Measurements from ENCODE around the gene FAM53B. TPM values are rescaled to one million over a fixed set of nuclear protein-coding genes. Genes with fewer than 3 reads are reported as not detected.
"Not testable (repeated sequence)": the region's sequence is repeated elsewhere in the genome, so short reads cannot be mapped to it uniquely, and the experiment has no call there.

FAM53B gene
- total RNA-seq, 1 donor from 2014 or later = 24.9 TPM

DNA sequence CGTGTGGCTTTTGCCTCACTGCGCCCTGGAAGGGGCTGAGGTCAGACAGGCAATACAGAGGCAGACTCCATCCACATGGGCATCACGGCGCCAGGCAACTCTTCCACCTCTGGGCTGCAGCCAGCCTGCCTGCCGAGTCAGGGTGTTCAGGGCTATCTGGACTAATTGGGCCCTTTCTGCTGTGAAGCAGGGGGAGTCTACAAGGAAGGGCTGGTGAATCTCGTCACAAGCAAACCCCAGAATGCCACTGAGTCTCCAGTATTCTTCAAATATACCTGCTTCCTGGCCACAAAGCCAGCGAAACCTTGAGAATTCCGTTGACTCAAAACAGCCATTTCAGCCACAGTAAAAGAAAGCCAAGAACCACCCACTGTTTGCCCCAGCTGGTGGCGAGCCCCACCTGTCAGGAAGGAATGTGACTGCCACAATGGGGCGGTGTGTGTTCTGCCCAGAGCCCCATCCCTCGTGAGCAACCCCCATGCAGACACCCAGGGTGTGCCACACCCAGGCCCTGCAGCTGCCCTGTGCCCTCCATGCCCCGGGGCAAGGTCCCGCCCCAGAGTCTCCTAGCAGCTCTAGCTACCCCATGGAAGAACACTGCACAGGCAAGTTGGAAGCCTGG is 117.3 kb downstream of the FAM53B start:
- peak; percentile 67 for ATAC-seq

DNA sequence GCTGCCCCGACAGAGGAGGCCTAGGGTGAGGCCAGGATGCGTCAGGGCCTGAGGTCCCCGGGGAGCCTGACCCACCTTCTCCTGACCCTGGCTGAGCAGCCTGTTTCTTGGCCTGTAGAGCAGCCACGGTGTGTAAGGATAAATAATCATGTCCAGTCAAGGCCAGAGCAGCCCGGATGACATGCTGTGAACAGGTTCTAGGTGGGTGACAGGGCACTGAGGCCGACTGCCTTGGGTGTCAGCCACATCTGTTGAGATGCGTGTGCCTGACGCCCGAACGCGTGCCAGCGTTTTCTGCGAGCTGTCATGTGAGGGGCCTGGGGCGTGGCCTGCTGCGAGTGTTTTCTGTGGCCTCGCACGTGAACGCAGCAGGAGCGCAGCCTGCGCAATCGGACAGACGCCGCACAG is 118.3 kb downstream of the FAM53B start:
- peak; percentile 9 for ATAC-seq

DNA sequence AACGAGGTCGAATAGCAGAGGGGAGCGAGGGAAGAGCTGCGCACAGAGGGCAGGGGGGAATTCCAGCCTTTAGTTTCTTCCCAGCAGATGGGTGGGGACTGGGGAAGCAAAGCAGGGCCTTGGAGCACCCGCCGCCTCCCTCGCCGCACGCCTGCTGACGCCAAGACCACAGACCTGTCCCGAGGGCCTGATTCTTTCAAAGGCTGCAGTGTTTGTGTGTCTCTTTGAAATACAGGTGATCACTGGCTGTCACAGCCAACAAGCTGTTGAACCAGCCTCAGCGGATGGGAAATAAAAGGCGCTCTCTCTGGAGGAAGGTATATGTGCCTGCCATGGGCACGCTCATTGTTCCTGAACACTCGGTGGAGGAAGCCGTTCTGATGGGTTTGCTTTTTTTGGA is 119.3 kb downstream of the FAM53B start:
- no peak for ATAC-seq

DNA sequence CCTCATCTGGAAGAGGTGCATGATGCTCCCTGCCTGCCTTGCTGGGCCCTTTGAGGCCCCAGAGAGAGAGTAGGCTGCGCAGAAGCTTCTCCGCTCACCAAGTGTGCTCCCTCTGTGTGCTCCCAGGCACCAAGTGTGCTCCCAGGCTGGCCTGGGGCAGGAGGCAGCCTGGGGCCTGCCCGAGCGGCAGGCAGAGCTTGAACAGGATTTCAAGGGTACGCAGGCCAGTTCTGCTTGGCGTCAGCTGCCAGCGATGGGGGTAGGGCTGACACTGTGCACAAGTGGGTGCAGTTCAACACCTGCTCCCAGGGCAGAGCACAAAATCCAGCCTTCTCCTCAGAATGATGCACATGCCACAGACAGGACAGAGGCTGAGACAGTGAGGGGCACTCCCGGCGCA is 119.7 kb downstream of the FAM53B start:
- ATAC-seq = no peak

DNA sequence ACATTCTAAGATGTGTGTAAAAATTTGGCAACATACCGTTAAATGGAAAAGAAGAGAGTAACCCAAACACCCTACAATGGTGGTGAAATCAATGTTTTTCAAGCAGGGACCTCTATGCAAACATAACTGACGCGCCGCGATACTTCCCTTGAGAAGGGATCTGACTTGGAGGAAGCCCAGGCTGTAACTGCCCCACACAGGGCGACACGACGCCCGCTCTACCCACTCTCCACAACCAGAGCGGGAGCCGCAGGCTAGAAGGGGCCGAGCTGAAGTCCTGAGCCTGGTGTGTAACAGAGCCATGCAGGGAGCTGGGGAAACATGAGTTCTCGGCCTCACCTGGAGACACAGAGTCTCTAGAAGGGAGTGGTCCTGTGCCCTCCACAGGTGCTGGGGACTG is 120.2 kb downstream of the FAM53B start:
- no peak for ATAC-seq

DNA sequence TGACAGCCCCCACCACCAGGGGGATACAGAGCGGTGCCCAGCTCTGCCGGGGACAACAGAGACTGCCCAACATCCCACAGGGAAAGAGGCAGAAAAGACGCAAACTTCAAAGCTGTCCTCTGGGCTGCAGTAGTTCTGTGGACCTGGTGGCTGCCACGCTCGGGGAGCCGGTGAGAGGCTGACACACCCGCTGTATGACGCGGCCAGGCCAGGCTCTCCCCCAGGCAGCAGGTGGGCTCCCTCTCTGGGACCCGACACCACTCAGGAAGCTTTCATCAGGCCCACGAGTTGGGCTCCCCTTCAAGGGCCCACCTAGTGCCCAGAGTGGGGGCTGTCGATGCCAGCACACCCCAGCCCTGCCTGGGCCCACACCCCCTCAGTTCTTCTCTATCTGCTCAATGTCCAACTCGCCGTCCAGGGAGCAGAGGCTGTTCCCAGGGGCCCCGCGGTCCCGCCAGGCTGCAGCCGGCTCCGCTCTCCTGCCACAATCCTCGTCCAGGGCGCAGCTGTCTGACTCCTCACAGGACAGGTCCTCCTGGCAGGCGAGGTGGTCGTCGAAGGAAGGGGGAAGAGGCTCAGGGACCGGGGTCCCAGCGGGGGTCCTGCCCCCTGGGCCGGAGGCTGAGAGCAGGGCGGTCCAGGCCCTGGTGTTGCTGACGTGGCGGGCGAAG is 121.2 kb downstream of the FAM53B start:
- ATAC-seq = no peak

DNA sequence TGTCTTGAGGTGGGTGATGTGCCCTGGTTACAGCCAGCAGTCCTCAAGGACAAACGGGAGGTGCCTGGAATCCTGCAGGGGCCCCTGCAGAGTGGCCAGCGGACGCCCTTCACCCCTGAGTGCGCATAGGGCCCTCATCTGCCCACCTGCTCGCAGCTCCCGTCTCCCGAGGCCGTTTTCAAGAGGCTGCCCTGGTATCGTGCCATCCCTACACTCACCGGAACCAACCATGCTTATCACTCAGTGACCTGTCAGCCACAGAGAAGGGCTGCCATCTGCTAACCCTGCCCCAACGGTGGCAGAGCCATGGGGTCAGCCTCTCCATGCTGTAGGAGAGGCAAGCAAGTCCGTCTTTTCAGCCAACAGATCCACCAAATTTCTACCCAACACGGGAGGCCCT is 122.0 kb downstream of the FAM53B start:
- ATAC-seq = no peak

DNA sequence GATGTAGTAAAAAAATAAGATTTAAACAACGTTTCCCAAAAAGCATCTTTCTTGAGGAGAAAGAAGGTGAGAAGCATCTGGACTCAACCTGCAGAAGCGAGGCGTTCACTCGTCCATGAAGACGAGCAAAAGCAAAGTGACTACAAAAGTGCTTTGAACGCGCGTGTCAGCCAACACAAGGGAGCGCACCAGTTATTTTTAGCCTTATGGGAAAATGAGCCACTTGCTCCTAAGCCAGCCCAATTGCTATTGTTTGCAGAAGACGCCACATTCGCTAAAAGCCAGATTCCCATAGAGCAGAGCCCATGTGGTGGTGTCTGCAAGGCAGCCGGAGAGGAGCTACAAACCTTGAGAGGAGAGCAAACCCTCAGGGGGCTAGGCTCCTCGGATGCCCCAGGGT is 122.5 kb downstream of the FAM53B start:
- no peak for ATAC-seq

DNA sequence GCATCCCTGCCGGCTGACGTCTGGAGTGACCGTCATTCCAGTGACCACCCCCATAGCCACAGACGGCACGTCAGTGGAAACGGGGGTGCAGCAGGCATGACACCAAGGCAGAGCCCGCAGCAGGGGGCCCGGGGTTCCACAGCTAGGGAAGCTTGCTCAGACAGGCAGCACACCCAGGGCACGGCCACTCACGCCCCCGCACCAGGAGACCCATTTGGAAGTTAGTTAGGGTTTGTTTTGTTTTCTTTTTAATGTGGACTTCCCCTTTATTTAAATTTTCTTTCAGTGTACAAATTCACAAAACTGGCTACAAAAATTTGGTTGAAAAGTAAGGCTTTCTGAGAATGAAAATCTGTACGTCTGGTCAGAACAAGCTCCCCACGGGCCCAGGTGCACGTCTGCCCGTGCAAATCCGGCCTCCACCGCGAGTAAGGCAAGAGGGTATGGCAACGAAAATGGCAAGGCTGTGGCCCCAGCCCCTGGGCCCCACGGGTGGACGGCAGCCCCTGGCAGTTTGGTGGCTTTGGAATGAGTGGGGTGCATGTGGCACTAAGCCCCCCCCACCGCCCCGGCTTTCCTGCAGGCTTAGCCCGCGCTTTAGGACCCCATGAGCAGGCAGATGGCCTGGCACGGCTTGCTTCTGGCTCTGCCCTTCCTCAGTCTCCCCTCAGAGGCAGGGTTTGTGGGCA is 124.2 kb downstream of the FAM53B start:
- ATAC-seq = peak; percentile 1

DNA sequence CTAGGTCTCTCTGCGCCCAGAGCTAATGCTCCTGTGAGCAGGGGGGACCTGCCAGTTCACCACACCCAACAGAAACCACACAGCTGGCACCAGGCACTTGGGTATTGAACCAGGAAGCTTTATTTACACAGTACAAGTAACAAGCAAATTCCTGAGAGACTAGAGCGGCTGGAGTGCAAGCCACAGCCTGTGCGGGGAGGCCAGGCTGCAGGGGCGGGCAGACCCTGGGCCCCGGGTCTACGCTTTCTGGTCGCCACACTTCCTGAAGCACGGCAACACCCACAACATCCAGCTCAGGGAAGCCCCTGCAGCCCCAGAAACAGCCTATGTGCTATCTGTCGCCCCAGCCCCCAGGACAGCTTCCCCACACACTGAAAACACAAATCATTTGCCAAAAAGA is 125.0 kb downstream of the FAM53B start:
- ATAC-seq = peak; percentile 68

DNA sequence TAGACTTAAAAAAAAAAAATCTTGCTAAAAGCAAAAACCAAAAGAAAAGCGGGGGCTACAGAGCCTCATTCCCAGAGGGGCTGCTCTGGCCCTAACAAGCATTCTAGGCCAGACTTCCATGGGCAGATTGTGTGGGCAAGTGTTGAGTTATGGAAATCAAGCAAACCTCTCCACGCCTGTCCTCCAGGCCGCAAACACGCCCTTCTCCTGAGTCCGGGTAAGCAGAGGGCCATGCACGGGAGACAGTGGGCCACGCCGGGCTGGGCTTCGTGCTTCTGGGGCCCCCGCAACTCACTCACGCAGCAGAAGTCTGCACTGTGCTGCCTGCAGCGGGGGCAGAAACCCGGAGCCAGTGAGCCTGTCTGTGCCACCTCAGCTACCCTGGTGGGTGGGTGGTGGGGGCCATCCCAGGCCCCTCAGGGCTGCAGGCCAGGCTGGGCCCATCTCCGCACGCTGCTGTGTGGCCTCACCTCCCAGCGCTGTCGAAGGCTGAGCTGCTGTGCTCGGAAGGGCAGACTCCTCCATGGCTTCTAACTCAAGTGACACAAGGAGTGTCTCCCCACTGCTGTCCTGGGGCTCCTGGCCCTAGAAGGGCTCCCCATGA is 125.6 kb downstream of the FAM53B start:
- ATAC-seq = peak; percentile 2

DNA sequence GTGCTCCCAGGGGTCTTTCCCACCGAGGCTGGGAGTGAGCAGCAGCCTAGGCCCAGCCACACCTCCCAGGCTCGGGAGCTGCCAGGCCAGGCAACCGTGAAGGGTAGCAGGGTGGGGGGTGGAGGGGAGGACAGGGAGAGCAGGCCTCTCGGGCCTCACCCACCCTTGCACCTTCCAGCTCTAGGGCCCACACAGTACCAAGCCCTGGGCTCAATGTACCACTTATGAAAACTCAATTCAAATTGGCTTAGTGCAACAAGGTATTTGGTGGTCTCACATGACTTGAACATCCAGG is 127.4 kb downstream of the FAM53B start:
- no peak for ATAC-seq

DNA sequence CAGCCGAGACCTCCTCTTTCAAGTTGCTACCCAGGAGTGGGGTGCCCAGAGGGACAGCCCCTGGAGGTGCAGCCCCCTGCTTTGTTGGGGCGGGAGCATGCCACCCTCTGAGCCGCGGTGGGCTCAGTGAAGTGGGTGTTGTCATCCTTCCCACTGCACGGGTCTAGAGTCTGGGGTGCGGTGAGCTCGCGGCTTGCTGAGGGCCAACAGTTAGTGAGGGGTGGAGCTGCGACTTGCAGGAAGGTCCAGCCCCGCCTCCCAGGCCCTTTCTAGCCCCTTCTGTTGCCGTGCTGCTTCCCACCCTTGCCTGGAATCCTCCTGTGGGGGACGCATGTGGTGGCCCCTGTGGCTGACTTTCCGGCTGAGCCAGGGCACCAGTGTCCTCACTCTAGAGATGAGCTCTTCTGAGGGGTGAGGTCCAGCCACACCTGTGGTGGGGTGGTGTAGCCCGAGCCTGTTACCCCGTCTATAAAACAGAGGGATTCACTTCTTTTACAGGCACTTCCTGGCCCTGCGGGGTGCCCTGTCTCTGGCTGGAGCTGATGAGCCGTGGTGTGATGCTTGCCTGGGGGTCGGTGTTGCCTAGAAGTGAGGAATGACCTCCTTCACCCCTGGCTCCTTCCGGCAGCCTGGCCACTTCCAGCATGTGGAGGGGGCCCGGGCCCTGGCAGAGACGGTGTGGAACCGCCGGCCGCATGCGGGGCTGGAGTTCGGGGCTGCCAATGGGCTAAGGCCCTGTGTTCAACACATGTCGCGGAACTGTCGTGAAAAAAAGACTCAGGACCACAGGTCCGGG is 127.9 kb downstream of the FAM53B start:
- no peak for ATAC-seq

DNA sequence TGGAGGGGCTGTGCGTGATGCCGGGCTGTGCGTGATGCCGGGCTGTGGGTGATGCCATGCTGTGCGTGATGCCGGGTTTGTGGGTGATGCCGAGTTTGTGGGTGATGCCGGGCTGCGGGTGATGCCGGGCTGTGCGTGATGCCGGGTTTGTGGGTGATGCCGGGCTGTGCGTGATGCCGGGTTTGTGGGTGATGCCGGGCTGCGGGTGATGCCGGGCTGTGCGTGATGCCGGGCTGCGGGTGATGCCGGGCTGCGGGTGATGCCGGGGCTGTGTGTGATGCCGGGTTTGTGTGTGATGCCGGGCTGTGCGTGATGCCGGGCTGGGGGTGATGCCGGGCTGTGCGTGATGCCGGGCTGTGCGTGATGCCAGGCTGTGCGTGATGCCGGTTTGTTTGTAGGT is 128.9 kb downstream of the FAM53B start:
- no peak for ATAC-seq

DNA sequence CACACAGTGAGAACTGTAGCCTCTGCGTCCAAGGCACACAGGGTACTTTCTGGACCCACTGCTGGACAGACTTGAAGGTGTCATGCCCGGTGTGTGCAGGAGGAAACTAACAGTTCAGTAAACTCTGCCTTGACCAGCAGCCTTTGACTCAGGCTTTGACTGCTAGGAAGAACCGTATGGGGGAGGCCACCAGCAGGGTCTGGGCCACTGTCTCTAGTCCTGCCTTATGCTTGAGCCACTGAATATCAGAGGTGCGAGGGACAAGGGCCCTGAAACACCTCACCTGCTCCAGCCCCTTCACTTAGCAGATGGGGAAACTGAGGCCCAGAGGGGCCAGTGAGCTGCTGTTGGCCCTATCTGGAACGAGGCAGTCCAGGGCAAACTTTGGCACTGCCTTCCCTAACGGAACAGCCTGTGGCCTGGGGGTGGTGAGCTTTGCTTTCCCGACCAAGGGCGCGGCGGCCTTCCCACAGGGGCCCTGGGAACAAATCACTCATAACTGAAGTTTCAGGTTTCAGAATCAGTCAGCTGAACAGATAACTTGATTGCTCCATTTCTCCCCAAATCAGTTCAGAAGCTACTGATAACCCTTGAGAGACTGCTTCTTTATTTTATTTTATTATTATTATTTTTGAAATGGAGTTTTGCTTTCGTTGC is 130.0 kb downstream of the FAM53B start:
- no peak for ATAC-seq

DNA sequence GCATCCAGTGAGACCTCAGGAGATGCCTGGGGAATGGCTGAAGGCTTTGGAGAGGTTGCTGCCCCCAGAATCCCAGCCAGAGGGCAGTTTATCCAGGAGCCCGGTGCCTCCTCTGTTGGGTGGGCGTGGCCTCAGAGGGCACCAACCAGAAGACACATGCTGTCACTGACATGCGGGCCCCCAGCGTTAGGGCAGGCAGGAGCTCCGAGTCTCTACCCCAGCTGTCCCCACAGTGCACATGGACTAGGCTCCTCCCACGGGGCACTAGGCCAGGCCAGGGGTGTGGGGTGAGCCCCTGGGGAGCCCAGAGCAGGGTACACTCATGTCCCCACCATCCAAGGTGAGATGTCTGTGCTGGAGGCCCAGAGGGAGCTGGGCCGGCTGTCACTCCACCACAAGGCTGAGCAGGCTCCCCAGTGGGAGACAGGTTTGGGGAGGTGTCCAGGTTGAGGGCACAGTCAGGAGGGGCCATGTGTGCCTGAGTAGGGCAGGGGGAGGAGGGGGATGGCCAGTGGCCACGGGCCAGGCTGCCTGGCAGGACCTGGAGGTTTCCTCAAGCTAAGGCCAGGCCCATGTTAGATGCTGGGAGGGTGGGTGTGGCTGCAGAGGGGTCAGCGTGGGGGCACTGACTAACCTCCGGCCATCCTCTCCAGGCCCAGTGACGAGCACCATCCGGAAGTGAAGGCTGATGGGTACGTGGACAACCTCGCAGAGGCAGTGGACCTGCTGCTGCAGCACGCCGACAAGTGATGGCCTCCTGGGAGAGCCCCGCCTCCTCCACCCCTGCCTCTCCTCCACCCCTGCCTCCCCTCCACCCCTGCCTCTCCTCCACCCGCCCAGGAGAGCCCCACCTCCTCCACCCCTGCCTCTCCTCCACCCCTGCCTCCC is 131.3 kb downstream of the FAM53B start:
- peak; percentile 30 for ATAC-seq

DNA sequence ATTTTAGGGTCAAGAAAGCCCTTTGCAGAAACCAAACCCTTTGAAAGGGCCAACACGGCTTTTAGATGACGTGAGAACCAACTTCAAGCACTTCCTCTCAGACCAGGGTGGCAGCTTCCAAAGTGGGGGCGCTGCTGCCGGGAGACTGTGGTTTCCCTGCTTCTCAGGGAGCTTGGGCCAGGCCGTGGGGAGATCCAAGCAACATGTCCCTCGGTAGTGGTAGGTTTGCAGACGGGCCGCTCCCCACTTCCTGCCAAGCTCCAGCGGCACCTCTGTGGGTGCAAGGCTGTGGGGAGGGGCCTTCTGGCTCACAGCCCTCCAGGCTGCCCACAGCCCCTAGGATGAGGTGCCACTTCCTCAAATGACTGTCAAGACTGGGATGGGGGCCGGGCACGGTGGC is 132.4 kb downstream of the FAM53B start:
- ATAC-seq = no peak

DNA sequence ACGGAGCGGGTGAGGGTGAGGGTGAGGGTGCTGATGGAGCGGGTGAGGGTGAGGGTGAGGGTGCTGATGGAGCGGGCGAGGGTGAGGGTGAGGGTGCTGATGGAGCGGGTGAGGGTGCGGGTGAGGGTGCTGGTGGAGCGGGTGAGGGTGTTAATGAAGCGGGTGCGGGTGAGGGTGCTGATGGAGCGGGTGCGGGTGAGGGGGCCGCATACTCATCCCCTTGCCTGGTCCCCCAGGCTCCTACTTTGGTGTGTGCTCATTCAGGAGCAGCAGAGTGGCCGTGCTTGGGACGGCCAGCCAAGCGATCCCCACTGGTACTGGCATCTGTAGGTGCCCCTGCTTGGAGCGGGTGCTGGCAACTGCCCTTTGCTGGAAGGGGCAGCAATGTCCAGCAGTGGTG is 133.3 kb downstream of the FAM53B start:
- ATAC-seq = not testable (repeated sequence)

DNA sequence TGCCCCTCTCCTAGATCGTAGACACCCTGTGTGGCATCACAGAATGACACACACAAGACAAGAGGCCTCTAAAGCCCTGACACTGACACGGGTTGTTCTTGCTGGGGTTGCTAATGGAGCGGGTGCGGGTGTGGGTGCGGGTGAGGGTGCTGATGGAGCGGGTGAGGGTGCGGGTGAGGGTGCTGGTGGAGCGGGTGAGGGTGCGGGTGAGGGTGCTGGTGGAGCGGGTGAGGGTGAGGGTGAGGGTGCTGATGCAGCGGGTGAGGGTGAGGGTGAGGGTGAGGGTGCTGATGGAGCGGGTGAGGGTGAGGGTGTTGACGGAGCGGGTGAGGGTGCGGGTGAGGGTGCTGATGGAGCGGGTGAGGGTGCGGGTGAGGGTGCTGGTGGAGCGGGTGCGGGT is 134.0 kb downstream of the FAM53B start:
- not testable (repeated sequence) for ATAC-seq

DNA sequence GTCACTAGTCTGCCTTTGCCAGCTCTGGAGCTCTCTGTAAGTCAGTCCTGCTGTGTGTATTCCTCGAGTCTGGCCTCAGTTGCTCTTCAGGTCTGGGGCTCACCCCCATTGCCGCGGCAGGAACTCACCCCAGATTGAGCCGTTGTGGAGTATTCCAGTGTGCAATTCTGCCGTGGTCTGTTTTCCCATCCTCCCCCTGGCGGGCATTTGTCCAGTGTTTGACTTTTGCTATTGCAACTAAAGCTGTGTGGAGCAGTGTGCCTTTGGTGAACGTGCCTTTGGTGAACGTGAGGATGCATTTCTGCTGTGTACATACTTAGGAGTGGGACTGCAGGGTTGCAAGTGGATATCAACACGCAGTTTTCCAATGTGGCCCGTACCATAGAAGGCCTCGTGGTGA is 134.5 kb downstream of the FAM53B start:
- ATAC-seq = no peak

DNA sequence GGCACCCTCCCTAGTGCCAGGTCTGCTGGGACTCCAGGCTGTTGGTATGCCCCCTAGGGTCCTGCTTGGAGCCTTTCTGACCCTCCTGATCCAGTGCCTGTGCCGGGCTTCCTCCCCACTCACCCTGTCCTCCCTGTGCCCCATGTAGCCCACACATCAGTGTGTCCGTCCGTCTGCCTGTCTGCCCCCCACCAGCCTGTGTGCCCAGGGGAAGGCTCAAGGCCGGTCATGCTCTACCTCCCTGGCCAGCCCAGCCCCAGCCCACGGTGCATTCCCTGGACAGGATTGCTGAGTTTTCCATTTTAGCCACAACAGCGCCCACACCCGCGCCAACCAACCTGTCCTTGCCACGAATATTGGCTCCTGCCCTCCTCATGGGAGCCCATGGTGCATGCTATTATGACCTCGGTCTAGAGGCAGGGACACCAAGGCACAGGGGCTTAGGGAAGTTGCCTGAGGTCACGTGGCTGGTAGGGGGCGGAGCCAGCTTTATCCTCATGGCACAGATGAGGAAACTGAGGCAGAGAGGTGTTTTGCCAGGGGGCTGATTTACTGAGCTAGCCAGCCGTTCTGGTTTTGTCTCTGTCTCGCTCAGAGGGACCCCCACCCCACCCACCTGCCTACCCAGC is 136.0 kb downstream of the FAM53B start:
- ATAC-seq = no peak
